ENCODE data around the gene KRT7.
"Not testable (repeated sequence)": the region's sequence is repeated elsewhere in the genome, so short reads cannot be mapped to it uniquely, and the experiment has no call there.

The KRT7 gene

DNA sequence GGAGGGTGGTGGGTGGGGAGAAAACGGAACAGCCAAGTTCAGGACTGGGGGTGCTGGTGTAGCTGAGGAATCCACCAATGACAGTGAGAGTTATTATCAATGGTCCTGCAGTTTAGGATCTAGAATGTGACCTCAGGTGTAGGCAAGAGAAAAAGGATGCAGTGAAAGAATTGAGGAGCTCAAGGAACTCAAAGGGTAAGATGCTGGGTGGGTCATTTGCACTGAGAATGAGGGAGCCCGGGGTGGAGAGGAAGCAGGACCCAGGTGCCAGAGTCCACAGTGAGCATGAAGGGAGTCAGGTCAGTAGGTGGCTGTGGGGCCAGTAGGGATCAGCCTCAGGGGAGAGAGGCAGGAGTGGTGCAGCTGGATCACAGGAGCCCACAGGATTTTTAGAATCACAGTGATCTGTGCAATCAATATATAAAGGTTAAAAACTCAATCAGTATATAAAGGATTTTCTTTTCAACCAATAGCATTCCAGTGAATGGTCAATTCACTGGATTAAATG is 3.2 kb upstream of the KRT7 start:
- no peak for DNase-seq (ENCODE audit: low spot score)

DNA sequence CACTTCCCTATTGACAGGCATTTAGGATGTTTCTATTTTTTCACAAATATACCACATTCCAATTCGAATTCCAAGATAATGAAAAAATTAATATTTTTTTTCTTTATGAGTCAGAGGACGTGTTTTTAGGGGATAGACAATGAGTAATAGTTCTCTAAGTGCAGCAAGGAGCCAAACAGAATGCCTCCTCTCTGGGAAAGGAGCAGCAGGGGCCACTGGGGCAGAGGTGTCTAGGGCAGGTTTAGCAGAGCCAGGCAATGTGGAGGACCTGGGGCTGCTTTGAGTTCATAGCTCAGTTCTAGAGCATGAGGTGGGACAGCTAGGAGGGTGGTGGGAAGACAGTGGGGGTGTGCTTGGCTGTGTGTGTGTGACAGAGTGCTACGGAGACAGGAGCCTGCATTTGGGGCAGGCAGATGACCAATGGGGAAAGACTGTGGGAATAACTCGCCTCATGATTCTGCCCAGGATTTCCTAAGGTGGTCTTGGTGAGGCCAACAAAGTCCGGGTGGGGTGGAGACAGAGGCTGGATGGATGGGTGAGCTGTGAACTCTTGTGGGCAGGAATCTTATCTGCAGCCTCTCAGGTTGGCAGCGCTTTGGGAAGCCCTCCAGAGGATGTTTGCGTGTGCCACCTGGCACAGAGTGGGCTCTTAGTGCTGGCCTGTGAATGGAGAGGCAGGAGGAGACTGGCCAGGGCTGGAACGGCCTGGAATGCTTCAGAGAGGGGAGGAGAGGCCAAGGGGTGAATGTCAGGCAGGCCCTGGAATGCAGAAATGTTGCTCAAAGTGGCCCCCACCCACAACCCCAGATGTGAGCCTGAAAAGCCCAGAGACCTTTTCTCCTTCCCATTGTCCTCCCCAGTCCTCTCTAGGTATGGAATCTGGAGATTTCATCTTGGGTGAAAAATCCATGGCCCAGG is 2.4 kb upstream of the KRT7 start:
- no peak for DNase-seq (ENCODE audit: low spot score)

DNA sequence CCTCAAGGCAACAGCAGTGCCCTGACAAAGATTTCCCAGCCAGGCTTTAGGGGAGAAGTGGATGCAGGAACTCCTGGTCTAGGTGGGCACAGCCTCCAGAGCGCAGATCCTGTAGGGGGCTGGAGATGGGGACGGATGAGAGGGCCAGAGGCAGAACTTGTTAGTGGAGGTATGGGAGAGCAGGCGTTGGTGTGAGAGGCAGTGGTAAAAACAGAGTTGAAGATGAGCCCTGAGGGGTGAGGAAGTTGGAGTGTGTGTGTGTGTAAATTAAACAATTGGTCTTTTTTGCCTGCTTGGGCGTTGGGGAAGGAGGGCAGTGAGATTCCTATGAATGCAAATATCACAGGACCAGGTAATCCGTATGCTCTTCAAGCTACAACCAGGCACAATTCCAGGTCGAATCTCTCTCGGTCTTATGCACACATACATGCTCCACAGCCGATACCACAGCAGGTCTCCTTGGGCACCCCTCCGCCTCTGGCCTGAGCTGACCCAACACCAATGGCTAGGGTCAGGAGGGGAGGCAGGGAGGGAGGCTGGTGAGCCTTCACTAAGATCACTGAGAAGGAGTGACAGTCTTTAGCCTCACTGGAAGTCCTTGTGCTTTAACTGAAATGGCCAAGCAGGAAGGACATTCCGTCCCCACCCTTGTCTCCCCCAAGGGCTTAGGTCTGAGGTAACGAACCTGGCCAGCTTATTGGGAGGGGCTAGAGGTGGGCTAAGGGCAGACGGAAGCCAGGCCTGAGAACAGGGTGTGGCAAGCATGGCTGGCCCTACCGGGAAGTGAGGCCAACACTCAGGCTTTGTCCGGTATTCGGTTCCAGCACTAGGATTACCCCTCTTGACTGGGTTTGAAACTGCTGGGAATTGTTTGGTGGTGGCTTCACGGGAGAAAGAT is 1.5 kb upstream of the KRT7 start:
- DNase-seq (ENCODE audit: low spot score): no peak

DNA sequence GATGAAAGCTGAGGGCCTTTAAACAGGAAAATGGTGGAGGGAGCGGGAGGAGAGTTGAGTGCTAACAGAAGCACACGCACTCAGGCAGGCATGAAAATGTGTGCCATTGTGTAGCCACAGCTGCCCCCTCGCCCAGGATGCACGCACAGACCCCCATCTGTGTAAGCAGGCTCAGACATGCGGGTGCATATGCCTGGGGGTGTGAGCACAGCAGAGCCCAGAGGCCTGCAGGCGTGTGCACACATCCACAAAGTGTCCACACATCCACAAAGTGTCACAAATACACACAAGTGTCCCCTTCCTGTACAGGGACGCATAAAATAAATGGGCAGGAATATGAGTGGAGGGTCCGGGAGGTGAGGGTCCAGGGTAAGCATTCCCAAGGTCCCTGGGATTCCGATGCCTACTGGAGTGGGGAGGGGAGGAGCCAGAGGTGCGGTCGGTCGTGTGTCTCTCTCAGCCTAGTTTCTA is 805 bp upstream of the KRT7 start:
- no peak for DNase-seq (ENCODE audit: low spot score)

DNA sequence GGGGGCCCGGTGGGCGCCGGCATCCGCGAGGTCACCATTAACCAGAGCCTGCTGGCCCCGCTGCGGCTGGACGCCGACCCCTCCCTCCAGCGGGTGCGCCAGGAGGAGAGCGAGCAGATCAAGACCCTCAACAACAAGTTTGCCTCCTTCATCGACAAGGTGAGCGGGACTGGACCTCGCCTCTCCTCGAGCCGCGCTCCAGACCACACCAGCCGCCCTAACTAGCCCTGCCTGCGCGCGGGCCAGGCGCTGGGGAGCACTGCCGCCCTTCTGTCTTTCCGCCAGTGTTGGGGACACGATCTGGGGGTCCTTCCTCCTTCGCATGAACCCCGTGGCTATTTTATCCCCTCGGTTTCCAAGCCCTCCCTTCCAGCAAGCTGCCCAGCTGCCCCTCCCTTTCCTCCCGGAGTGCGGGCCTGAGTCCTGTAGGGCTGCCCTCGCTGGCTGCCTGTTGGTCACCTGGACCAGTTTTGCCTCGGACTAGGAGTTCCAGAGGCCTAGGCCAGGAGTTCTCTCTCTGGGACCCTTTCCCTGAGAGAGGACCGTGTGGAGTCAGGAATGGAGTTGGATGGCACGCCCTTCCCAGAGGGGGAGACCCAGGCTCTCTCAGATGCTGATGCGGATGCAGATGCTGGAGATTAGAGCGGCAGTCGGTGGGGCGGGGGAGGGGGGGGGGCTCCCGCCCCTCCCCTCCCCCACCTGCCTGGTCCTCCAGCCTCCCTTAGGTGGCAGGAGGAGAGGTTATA is 592 bp downstream of the KRT7 start:
- DNase-seq (ENCODE audit: low spot score): no peak

DNA sequence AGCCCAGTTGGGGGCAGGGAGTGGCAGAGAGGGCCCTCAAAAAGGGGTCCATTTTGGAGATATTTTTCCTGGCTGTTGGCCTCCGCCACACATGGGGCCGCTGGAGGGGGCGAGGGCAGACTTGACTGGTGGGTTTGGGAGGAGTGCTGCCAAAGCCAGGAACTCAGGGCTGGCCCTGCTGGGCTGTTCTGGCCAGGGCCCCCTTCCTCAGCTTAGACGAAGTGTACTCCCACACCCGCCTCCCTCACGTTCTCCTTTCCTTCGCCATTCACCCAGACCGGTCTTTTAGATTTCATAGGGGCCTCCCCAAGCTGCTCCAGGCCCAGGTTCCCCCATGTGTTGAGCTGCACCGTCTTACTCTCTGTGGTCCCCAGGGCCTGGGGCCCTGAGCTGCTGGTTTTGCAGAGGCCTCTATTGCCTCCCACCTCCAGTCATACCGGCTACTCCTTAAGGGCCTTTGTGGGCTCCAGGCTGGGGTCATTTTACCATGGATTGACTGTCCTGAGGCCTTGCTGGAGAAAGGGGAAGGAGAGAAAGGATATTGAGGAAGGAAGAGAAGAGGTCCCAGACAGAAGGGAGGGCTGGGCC is 1.3 kb downstream of the KRT7 start:
- no peak for DNase-seq (ENCODE audit: low spot score)

DNA sequence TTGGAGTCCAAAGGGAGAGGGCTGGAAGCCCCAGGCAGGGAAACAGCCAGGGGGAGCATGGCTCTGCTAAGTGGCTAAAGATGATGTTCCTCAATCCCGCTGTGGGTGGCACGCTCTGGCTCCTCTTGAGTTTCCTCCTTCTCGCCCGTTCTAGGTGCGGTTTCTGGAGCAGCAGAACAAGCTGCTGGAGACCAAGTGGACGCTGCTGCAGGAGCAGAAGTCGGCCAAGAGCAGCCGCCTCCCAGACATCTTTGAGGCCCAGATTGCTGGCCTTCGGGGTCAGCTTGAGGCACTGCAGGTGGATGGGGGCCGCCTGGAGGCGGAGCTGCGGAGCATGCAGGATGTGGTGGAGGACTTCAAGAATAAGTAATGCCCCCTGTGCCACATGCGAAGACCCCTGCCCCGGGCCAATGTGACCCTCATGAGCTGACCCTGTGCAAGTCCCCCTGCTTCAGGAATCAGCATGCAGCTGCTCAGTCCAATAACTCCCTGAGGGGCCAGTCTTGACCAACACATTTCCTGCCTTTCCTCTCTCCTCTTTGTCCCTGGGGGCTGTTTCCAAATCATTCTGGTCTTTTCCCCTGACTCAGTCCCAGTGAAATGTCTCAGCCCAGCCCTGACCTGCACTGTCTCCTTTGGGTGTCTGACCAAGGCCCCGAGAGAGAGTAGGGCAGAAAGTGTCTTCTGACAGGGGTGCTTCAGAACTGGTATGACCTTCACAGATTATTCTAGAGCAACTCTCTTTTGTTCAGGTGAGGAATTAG is 2.1 kb downstream of the KRT7 start:
- DNase-seq (ENCODE audit: low spot score): no peak

DNA sequence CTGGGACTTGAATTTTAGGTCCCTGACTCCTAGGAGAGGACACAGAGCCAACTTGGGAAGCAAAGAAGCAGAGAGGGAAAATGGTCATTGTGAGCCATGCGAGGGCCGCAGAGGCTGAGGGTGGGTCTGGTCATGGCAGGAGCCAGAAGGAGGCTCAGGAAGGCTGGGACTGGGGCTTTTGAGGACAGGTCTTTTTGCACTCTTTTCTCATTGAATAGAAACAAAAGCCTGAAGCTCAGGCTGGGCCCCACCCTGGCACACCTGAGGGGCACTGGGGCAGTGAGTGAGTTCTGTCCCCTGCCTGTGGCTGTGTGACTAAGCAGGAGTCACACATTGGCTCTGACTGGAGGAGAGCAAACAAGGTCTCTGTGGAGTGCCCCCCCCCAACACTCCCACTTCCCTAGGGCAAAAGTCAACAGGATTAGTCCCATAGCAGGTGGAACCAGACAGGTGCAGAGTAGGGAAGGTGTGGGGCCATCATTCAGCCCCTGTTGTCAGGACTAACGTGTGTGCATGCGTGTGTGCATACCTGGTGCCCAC is 2.8 kb downstream of the KRT7 start:
- DNase-seq (ENCODE audit: low spot score): no peak

DNA sequence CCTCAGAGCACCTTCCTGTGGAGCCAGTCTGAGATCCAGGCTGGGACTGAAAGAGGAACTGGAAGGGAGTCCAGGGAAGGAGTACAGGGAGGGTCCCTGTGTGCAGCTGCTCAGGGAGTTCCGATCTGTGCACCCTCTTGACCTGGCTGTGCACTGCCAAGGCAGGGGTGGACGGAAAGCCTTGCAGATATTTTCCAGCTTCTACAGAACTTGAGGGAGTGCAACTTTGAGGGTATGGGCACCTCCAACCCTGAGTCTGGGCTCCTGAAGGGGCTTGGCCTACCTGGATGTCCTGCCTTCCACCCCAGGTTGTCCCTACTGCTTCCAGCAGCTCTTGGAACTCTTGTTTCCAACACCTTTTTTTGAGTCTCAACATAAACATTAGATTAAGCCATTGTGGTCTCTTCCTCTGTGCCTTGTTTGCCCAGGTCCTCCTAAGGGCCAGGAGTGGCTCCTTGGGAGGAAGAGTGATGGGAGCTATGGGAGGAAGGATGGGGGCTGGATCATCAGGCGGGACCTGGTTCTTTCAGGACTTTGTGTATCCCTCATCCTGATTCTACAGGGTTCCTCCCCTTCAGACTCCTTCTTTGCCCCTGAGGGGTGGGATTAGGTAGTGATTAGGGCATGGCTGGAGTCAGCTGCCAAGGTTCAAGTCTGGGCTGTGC is 3.5 kb downstream of the KRT7 start:
- no peak for DNase-seq (ENCODE audit: low spot score)

DNA sequence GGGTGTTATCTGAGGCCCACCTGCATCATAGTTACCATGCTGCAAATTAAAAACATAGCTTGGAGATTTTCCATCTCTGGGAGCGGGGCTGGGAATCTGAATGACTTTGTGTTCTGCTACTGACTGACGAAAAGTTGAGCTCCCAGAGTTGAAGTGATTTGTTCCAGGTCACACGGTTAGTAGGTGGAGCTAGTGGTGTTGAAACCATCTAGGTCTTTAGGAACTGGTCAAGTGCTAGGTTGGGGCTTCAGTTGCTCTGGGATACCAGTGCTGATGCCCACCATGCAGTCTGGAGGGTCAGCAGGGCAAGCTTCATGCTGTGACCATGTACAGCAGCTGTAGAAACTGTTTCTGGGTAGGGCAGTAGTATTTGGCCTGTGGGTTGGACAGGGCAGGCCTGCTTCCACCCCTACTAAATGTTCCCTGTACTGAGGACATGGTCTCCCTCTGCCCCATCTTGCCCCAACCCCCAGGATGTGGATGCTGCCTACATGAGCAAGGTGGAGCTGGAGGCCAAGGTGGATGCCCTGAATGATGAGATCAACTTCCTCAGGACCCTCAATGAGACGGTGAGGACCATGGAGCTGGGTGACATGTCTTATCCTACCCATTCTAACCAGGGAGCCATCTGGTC is 5.3 kb downstream of the KRT7 start:
- DNase-seq (ENCODE audit: low spot score): no peak

DNA sequence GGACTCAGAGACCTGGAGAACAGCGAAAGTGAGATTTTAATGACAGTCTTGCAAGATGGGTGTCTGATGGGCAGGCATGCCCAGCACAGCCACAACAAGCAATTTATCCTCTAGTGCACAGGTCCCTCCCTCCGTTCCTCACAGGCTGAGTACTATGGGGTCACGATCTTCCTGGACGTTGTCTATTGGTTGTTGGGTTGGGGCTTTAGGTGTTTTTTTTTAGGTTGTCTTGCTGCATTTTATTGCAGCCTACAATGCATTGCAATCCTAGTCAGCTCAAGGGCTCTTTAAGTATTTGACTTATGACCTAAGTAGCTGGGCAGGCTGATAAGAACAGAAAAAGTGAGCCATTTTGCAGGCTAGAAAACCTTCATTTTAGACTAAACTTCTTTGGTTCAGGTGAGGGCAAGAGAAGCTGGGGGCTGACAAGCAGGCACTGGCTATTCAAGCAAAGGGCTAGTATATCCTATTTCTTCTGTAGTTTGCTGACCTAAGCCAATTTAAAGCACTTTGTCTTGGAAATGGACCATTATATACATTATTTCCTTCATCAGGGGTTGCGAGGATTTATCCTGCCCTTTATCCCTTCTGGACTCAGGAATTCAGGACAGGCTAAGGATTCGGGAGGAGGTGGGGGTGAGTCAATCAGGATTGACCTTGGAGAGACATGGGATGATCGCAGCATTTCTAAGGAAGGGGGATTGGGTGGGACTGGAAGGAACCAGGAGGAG is 6.0 kb downstream of the KRT7 start:
- DNase-seq (ENCODE audit: low spot score): no peak

DNA sequence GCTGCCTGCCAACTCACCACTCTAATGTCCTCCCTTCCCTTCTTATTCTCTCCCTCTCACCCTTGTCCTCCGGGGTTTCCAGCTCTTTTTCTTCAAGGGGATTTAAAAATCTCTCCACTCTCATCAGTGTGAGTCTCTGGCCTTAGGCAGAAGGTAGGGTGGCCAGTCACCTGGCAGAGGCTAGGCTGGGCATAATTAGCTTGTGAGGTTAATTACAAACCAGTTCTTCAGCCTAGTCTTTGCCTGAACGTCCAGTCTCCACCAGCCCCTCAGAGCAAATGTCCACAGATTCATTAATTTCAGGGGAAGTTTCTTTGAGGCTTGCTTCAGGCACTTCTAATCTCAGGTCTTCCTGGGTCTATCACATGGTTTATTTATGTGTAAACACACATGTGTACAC is 6.7 kb downstream of the KRT7 start:
- DNase-seq (ENCODE audit: low spot score): no peak

DNA sequence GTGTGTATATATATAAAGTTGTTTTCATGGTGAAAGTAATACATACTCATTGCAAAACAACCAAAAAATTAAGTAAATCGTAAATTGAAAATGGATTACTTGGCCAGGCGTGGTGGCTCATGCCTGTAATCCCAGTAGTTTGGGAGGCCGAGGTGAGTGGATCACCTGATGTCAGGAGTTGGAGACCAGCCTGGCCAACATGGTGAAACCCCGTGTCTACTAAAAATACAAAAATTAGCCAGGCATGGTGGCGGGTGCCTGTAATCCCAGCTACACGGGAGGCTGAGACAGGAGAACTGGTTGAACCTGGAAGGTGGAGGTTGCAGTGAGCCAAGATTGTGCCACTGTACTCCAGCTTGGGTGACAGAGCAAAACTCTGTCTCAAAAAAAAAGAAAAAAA is 7.2 kb downstream of the KRT7 start:
- not testable (repeated sequence) for DNase-seq (ENCODE audit: low spot score)

DNA sequence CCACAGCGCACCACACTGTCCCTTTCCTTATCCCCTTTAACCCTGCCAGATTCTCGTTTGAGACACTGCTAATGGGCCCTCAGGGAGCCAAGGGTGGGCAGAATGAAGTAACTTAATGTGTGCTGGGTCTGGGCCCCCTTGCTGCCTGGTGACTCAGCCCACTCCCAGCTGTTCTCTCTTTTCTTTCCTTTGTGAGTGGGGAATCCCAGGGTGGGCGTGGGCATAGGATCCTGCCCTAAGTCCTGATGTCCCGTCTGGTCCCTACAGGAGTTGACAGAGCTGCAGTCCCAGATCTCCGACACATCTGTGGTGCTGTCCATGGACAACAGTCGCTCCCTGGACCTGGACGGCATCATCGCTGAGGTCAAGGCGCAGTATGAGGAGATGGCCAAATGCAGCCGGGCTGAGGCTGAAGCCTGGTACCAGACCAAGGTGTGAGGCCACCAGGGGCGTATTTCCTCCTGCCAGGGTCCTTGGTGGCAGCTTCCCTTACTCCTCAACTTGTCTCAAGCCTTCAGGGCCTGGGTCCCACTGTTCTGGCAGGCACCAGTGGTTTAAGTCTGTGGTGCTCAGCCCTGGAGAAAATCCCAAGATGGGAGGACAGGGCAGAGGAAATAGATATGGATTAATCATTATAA is 8.3 kb downstream of the KRT7 start:
- DNase-seq (ENCODE audit: low spot score): no peak

DNA sequence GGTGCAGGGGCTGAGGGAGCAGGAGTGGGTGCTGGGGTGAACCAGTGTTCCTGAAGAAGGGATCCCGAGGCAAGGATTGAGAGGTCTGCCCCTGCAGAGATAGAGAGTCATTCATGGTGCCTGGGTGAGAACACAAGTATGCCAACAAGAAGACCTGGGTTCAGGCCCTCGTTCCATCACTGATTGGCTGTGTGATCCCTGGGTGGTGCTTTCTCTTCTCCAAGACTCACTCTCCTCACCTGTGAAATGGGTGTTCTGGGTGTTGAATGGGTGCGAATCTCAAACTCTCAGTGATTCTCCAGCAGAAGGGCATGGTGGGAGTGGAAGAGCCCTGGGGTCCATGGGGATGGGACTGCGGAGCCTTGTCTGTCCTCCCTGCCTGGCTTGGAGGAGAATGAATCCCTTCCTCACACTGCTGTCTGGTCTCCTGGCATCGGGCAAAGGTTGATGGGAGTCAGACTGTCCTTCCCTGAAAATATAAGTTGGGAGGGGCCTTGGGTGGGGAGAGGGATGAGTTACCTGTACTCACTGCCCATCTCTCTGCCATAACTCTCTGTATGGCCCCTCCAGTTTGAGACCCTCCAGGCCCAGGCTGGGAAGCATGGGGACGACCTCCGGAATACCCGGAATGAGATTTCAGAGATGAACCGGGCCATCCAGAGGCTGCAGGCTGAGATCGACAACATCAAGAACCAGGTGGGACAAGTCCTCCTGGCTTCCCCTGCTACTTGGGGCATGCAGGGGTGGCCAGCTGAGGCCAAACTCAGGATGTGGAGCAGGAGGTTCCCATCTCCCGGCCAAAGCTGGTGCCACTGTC is 9.6 kb downstream of the KRT7 start:
- DNase-seq (ENCODE audit: low spot score): no peak

DNA sequence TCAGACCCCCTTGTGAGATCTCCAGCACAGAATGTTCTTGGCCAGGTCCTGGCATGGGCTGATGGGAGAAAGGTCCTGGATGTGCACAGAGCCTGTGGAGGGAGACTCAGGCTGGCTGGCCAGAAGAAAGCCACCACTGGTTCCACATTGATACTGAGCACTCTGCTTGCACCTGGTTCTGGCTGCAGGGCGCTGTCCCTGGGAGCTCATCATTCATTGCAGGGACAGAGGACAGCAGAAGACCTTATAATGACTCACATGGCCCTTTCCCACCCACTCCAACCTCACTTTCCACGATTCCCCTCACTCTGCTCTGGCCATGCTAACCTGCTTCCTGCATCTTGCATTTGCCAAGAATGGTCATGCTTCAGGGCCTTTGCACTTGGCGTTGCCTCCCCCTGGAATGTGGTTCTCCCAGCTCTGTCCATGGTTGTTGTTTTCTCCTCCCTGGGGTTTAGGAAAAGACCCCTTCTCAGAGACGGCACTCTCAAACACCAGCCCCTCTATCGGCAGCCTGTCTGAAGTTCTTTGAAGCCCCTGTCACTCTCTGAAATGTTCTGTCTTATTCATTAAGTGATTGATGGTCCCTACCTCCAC is 10.3 kb downstream of the KRT7 start:
- no peak for DNase-seq (ENCODE audit: low spot score)

Measured in CD4-positive, alpha-beta T cell treated with Interleukin-6 at 100 ng/mL for 8 hours (primary cell).